ENCODE results near the gene KLHL40.

KLHL40 gene

DNA sequence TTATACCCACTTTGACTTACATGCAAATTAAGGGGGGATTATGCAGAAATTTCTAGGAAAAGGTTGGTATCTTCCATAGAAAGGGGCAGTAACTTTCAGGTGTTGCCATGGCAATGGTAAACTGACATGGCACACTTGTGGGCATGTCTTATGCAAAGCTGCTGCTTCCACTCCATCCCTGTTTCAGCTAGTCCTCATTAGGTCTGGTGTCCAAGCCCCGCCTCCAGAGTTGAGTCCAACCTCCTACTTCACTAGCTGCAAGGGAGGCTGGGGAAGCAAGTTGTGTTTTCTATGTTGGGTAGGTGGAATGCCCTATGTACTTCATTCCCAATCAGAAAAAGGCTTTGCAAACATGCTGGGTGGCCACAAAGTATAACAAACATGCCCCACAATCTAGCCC lies 14.7 kb upstream of the KLHL40 start:
- no peak for DNase-seq

DNA sequence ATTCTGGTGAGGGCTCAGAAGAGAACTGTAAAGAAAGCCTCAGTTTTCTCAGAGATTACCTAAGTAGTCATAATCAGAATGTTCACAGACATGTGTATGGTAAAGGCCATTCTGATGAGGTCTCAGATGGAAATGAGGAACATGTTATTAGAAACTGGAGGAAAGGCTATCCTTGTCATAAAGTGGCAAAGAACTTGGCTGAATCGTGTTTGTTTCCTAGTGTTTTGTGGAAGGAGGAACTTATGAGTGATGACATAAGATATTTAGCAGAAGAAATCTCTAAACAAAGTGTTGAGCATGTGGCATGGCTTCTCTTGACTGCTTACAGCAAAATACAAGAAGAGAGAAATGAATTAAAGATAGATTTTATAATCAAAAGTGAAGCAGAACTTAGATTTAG lies 12.8 kb upstream of the KLHL40 start:
- DNase-seq = no peak

DNA sequence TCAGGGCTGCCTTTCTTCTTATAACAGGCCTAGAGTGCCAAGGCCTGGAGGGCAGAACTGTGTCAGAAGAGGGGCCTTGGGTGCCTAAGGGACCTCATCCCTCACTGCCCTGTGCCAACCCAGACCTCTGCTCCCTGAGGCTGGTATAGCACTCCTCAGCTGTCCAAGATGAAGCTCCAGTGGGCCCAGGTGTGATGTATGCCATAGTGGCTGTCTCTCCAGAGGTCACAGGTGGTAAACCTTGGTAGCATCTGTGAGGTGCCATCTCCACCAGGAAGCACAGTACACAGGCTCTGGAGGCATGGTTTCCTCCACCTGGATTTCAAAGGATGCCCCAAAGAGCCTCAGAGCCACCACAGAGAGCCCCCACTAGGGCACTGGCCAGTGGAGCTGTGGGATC lies 12.3 kb upstream of the KLHL40 start:
- no peak for DNase-seq

DNA sequence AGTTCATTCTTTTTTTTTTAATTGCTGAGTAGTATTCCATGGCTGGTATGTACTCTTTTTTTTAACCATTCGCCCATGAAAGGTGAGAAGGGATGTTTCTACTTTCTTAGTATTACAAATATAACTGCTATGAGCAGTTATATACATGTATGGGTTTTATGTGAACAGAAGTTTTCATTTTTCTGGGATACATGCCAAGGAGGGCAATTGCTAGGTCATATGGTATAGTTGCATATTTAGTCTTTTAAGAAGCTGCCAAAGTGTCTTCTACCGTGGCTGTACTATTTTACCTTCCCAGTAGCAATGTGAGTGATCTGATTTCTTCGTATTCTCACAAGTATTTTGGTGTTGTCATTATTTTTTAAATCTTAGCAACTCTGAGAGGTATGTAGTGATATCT lies 11.2 kb upstream of the KLHL40 start:
- DNase-seq = no peak

DNA sequence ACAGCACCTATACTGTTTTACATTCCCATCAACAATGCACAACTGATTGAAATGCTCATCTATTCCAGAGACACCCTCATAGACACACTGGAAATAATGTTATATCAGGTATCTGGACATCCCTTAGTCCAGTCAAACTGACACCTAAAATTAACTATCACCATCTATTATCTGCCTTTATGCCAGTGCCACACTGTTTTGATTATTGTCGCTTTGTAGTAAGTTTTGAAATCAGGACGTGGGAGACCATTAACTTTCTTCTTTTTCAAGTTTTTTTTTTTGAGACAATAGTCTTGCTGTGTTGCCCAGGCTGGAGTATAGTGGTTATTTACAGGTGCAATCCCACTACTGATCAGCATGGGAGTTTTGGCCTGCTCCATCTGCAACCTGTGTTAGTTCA lies 9.4 kb upstream of the KLHL40 start:
- DNase-seq = no peak

DNA sequence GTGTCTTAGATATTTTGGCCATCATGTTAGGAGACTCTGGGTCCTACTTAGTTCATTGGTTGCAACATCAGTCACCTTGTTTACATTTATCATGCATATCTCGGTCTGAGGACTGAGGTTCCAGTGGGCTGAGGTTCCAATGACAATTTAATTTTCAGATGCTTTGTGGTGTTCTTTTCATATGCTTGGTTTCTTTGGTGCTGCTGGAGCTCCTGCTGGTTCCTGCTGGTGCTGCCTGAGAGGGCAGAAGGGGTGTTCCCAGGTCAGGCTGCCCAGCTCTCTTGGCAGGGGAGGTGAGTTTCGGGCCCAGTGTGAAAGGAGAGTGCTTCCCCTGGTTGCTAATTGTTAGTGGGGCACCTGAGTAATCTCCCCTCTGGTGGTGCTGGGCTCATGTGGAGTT lies 6.9 kb upstream of the KLHL40 start:
- DNase-seq = no peak

DNA sequence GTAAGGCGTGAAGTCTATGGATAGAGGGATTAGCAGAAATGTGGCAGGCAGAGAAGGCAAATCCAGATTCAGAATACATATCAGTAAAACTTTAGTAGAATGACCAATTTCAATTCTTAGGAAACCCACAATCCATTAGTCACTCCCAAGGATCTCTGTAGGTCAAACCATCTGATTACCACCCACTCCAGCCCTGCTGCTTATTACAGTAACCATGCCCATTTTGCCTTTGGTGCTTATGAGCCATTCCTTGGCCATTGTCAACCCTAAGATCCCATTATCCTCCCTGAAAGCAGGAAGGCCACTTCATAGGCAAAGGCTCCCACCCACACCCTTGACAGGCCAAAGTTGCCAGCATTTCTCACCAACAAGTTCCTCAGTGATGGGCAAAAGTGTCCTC lies 5.1 kb upstream of the KLHL40 start:
- no peak for DNase-seq

DNA sequence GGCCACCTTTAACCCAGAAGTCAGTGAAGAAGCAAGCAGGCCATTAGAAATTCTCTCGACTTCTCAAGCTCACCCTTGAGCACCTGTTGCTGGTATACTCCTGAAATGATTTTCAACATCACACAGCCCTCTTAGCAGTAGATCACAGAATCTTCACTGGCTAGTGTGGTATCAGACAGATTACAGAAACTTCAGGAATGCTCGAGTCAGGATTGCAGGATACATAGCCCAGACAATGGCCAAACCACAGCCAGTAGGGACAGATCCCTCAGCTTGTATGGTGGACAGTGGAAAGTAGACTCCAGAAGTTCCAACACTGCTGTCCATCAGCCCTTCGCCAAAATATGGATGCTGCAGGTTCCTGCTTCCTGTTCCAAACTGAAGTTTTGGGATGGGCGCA lies 4.5 kb upstream of the KLHL40 start:
- DNase-seq = no peak

DNA sequence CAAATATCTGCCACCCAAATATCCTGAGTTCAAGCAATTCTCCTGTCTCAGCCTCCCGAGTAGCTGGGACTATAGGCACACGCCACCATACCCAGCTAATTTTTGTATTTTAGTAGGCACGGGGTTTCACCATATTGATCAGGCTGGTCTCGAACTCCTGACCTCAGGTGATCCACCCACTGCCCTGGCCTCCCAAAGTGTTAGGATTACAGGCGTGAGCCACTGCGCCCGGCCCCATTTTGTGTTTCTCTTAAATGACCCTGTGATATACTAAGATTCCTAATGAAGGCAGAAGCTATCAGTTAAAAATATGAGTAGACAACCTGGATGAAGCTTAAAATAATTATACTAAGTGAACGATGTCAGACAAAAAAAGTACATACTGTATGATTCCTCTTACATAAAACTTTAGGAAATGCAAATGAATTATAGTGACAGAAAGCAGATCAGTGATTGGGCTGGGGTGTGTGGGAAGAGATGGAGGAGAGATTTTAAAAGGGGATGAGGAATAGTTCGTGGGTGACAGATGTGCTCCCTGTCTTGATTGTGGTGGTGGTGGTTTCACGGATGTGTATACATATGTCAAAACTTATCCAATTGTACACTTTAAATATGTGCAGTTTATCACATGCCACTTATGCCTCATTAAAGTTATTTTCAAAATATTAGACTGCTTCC lies 3.8 kb upstream of the KLHL40 start:
- no peak for DNase-seq

DNA sequence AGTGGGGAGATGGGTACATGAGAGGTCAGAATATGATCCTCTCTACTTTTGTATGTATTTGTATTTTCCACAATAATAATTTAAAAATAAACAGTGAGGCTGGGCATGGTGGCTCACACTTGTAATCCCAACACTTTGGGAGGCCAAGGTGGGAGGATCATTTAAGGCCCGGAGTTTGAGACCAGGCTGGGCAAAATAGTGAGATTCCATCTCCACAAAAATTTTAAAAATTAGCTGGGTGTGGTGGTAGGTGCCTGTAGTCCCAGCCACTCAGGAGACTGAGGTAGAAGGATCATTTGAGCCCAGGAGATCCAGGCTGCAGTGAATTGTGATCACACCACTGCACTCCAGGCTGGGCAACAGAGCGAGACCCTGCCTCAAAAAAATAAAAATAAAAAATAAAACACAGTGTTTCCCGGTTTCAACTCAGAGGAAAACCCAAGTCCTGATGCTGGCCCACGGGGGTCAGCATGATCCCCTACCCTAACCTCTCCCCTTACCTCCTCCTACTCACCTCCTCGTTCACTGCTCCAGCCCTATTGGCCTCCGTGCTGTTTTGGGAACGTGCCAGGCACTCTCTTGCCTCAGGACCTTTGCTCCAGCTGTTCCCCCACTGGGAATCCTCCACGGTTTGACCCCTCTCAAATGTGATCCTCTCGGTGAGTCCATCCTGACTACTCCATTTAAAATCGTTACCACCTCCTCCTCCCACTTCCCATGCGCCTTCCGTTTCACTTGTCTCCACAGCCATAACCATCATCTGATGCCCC lies 2.9 kb upstream of the KLHL40 start:
- no peak for DNase-seq

DNA sequence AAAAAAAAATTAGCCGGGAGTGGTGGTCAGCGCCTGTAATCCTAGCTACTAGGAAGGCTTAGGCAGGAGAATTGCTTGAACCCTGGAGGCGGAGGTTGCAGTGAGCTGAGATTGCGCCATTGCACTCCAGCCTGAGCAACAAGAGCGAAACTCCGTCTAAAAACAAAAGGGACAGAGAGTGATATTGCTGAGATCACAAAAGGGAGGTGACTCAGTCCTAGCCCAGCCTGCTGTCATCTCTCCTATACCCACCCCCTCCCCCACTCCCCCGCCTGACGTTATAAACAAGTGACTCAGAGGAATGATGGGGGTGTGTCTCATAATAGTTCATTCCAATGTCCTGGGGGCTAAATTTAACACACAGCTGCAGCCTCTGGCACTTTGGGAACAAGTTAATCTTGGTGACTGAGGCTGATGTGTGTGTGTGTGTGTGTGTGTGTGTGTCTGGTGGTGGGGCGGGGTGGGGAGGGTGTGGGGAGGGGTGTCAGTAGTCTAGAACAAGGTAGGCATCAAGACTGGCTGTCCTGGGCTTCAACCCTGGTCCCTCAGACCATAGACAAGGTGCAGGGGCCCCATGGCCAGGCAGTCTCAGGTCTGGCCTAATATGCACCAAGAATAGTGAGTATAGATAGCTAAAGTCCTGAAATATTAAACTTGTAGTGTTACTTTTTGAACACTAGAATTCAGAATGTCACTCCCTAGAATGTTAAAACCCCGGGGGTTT lies 1.3 kb upstream of the KLHL40 start:
- DNase-seq = no peak

DNA sequence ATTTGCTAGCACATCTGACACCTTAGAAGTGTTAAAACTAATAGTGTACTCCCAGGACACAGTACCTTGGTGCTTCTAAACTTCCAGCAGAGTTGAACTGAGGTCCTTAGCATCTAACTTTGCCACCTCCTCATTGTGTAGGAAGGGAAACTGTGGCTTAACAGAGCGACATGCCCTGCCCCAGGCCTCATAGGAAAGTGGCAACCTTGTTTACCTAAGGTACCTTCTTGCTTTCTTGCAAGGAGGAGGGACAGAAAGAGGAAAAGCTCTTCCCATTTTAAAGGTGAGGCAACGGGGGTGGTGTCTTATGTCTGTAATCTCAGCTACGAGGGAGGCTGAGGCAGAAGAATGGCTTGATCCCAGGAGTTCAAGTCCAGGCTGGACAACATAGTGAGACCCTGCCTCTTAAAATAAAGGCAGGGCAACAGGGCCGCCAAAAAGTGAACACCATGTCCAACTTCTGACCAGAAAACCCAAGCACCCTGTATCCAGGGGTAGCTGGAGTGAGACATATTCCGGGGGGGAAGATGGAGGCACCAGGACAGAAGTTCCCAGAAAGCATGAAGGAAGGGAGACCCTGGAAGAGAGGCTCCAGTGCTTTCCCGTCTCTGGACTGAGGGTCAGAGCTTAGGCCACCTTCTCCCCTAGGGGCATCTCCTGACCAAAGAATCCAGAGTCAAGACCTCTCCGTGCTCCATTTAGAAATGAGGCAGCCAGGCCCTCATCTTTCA lies 540 bp upstream of the KLHL40 start:
- DNase-seq = no peak

DNA sequence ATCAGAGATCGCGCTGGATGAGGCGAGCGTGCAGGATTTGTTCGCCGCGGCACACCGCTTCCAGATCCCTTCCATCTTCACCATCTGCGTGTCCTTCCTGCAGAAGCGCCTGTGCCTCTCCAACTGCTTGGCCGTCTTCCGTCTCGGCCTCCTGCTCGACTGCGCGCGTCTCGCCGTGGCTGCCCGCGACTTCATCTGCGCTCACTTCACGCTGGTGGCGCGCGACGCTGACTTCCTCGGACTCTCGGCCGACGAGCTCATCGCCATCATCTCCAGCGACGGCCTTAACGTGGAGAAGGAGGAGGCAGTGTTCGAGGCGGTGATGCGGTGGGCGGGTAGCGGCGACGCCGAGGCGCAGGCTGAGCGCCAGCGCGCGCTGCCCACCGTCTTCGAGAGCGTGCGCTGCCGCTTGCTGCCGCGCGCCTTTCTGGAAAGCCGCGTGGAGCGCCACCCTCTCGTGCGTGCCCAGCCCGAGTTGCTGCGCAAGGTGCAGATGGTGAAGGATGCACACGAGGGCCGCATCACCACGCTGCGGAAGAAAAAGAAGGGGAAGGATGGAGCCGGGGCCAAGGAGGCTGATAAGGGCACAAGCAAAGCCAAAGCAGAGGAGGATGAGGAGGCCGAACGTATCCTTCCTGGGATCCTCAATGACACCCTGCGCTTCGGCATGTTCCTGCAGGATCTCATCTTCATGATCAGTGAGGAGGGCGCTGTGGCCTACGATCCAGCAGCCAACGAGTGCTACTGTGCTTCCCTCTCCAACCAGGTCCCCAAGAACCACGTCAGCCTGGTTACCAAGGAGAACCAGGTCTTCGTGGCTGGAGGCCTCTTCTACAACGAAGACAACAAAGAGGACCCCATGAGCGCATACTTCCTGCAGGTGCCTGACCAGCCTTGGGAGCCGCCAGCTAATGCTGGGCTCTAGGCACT lies 819 bp downstream of the KLHL40 start:
- DNase-seq = no peak

DNA sequence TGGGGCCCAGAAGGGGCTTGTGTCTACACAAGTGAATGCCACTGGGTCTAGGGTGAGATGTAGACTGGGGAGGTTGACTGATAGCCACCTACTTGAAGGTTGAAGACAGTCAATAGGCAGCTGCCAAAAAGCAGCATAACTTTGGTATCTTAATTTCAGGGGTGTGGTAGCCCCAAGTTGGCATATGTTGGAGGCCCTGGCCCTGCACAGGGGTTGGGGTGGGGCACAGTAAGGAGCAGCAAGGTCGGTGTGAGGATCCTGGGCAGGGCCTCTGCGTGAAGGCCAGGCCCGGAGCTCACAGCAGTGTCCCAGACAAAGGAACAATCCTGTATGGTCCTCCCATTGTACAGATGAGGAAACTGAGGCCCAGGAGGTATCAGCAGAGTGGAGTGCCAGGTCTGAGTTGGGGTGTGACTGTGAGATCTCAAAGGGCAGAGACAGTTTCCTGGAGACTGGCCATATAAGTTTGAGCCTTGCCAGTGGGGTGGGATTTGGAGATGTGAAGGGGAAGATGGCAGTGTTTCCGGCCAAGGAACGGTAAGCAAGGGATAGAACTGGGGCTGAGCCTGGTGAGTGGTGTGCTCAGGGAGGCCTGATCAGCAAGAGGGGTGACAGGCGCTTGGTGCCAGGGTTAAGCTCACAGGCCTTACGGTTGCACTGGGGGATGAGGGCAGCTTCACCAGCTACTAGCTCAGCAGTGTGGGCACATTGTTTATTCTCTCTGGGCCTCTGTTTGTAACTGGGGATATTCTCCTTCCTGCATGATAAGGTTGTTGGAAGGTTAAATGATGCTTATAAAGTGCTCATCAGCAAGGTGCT lies 1.7 kb downstream of the KLHL40 start:
- DNase-seq = no peak

DNA sequence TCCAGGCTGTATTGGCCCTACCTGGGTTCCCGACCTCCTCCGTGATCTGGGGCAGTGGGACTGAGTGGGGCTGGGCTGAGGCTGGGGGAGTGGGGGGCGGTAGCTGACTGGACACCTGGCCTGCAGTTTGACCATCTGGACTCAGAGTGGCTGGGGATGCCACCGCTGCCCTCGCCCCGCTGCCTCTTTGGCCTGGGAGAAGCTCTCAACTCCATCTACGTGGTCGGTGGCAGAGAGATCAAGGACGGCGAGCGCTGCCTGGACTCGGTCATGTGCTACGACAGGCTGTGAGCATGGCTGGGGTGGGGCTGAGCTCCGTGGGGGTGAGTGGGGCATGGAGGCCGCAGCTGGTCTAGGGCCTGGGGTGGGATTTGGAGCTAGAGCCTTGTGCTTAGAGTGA lies 2.7 kb downstream of the KLHL40 start:
- DNase-seq = no peak

DNA sequence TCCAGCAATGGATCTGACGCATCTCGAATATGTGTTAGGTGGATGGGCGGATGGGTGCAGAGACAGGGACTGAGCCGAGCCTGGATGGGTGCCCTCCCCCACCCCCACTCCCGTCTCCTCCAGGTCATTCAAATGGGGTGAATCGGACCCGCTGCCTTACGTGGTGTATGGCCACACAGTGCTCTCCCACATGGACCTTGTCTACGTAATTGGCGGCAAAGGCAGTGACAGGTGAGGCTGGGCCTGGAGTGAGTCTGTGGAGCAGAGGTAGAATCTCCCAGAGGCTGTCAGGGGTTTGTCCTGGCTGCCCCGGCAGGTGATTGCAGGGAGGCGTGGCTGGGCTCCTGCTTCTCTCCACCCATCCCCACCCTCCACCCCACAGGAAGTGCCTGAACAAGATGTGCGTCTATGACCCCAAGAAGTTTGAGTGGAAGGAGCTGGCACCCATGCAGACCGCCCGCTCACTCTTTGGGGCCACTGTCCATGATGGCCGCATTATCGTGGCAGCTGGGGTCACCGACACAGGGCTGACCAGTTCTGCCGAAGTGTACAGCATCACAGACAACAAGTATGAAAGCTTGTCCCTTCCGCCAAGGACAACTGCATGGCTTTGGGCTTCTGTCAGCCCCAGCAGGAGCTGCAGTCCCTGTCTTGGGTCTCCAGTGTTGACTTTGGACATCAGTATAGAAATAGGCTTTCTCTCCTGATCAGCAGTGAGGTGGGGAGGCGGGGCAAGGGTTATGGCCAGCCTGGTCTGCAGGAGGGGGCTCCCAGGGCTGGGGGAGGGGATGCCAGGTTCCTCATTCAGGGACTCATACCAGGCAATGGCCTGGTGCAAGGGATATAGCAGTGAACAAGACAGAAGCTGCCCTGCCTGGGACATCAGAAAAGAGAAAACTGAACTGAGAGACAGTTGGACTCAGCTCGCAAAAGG lies 3.4 kb downstream of the KLHL40 start:
- DNase-seq = no peak

DNA sequence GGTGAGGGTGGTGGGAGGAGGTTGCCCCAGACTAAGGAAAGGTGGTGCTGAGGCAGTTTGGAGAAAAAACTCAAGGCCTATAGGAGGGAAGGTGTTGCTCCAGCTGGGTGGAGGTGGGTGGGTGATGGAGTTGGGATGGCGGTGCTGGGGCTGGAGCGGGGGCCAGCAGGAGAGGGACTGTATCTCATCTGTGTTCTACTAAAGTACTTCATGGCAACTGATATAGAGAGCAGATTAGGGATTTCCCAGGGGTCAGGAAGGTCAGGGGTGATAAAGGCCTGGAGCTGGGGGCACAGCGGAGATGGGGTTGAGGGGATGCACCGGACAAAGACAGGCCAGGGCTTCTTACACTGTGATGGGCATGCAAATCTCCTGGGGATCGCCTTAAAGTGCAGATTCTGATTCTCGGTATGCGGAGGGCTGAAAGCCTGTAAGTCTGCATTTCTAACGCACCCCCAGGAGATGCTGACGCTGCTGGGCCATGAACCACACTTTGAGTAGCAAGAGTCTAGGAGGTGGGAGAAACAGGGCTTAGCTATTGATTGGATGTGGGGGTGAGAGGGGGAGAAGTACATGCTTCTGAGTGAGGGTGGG lies 4.2 kb downstream of the KLHL40 start:
- no peak for DNase-seq

DNA sequence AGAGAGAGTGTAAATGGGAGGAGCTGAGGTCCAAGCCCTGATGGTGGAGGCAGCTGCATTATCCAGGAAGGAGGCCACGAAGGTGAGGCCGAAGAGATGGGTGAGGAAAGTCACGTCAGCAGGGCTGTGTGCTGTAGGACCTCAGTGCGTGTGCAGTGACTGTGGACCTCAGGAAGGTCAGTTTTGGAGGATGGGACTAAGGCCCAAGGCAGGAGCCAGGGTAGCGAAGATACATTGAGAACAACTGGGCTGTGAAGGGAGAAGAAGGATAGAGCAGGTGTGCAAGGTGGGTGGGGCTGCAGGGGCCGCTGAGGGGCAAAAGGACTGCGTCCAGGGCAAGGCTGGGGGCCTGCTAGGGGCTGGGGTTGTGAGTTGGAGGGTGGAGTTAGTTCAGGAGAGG lies 4.9 kb downstream of the KLHL40 start:
- no peak for DNase-seq

DNA sequence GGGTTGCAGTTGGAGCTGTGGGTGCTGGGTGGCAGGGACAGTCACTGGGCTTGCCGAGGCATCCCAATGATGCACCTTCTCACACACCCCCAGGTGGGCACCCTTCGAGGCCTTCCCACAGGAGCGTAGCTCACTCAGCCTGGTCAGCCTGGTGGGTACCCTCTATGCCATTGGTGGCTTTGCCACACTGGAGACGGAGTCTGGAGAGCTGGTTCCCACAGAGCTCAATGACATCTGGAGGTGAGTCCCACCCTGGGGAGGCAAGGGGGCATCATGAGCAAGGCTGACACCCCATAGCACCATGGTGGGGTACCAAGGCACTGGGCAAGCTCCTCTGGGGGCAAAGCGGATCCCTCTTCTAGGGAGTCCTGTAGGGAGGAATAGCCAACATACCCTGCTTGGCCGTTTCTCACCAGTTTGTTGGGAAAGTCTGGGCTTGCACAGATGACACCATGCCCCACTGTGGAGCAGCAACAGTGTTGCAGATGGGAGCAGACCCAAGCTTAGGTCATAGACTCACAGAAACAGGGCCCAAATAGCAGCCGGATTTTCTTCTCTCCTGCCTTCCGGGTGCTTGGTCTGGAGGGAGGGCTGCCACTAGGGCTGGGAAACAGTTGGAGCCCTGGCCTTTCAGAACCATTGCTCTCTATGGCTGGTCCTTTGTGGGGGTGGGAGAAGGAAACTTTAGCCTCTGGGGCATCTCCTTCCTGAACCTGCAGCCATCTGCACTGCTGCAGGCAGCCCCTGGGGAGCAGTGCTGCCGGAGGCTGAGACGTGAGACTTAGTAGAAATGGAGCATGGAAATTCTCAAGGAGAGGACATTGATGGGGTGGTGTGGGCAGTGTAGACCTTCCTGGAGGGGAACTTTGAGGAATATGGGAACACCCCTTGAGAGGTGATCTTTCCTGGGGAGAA lies 5.7 kb downstream of the KLHL40 start:
- DNase-seq = no peak

Measured in NCI-H1417 treated with DMSO at 0.1 percent for 48 hours (cell line).